Keratinocyte (primary cell): ENCODE results near the gene SHROOM3. TPM values are rescaled to one million over a fixed set of nuclear protein-coding genes. Genes with fewer than 3 reads are reported as not detected.
A peak's percentile ranks its signal among the peaks of the same experiment; 100 is the strongest.

Experiments used
- DNase-seq: peaks from one replicate; pipeline ENCODE4 v3.0.0-alpha.2; 2011; ENCODE audit warnings: low read depth, missing footprints, low spot score
- FAIRE-seq: peaks from 2 replicates; lab custom pipeline; 2011; peaks lifted over from hg19 to GRCh38; lab: Jason Lieb, UNC
- H2AFZ ChIP-seq: 2 replicates; pipeline ENCODE4 v1.6.0; 2012; ENCODE audit warnings: low read length, control low read depth, inconsistent platforms; ENCODE audit not compliant: control insufficient read depth
- H3K27ac ChIP-seq: 2 replicates; pipeline ENCODE4 v1.5.1; 2011; ENCODE audit warnings: low read length; ENCODE audit not compliant: control insufficient read depth, insufficient read depth
- H3K27me3 ChIP-seq: 3 replicates; pipeline ENCODE4 v1.6.0; 2011; ENCODE audit warnings: low read length; ENCODE audit not compliant: control insufficient read depth, insufficient read depth; ENCODE audit errors: extremely low read depth
- H3K36me3 ChIP-seq, 2 experiments: 2 replicates in 1 of 2; 3 replicates in 1 of 2; pipeline ENCODE4 v1.5.1; 2011; ENCODE audit warnings: low read length in 2 of 2, mild to moderate bottlenecking in 1 of 2; ENCODE audit not compliant: control insufficient read depth in 2 of 2, insufficient read depth in 2 of 2; ENCODE audit errors: extremely low read depth in 1 of 2
- H3K4me1 ChIP-seq: 3 replicates; pipeline ENCODE4 v1.5.1; 2011; ENCODE audit warnings: low read length; ENCODE audit not compliant: control insufficient read depth, insufficient read depth; ENCODE audit errors: extremely low read depth
- H3K4me2 ChIP-seq: 3 replicates; pipeline ENCODE4 v1.6.0; 2011; ENCODE audit warnings: low read depth, low read length; ENCODE audit not compliant: control insufficient read depth, insufficient read depth; ENCODE audit errors: extremely low read depth
- H3K4me3 ChIP-seq, 3 experiments: fragments of 200-600 bp in 1 of 3; sonication (generic) in 1 of 3; 2 replicates in 2 of 3; 3 replicates in 1 of 3; pipeline ENCODE4 v1.5.1; 2011 to 2016; ENCODE audit warnings: low read length in 3 of 3, mild to moderate bottlenecking in 3 of 3, control low read depth in 2 of 3, inconsistent platforms in 1 of 3, low read depth in 1 of 3, mixed read lengths in 1 of 3, mixed run types in 1 of 3, moderate library complexity in 1 of 3; ENCODE audit not compliant: control insufficient read depth in 2 of 3, insufficient read depth in 2 of 3; ENCODE audit errors: extremely low read depth in 1 of 3
- H3K79me2 ChIP-seq: 2 replicates; pipeline ENCODE4 v1.6.0; 2012; ENCODE audit warnings: low read length; ENCODE audit not compliant: control insufficient read depth, insufficient read depth
- H3K9ac ChIP-seq: 3 replicates; pipeline ENCODE4 v1.6.0; 2011; ENCODE audit warnings: low read length; ENCODE audit not compliant: control insufficient read depth, insufficient read depth; ENCODE audit errors: extremely low read depth
- H3K9me1 ChIP-seq: 3 replicates; pipeline ENCODE4 v1.6.0; 2011; ENCODE audit warnings: low read length; ENCODE audit not compliant: control insufficient read depth, insufficient read depth; ENCODE audit errors: extremely low read depth
- H3K9me3 ChIP-seq: 2 replicates; pipeline ENCODE4 v1.5.1; 2012; ENCODE audit warnings: low read depth, low read length; ENCODE audit not compliant: control insufficient read depth
- H4K20me1 ChIP-seq: 3 replicates; pipeline ENCODE4 v1.6.0; 2011; ENCODE audit warnings: low read length; ENCODE audit not compliant: control insufficient read depth, insufficient read depth; ENCODE audit errors: extremely low read depth
- CTCF ChIP-seq, 3 experiments: IDR thresholded peaks in 1 of 3; conservative IDR thresholded peaks in 1 of 3; optimal IDR thresholded peaks in 1 of 3; 2 replicates in 2 of 3; 3 replicates in 1 of 3; pipeline versions ENCODE3 to v1.5.1; 2011; ENCODE audit warnings: low read length in 3 of 3, mild to moderate bottlenecking in 3 of 3, moderate library complexity in 2 of 3, control low read depth in 1 of 3, inconsistent platforms in 1 of 3; ENCODE audit not compliant: insufficient read depth in 2 of 3; ENCODE audit errors: extremely low read depth in 1 of 3
- EZH2 ChIP-seq: IDR thresholded peaks from one replicate; pipeline ENCODE4 v1.6.1; 2012; ENCODE audit warnings: inconsistent platforms, mild to moderate bottlenecking, low read length, moderate library complexity
- dilution Hi-C: fragments of 300-500 bp; cut with MboI; formaldehyde crosslinking; loops from one replicate; pipeline ENCODE4 v1.7.0; 2020; ENCODE audit warnings: low sequenced_read_pairs; ENCODE audit not compliant: extremely low pct_ligation_motif_present
- polyA plus RNA-seq, 5 experiments: library from polyadenylated mRNA; depleted of rRNA in 3 of 5; stranded (reverse) in 3 of 5; stranded (forward) in 1 of 5; unstranded in 1 of 5; fragments of >200 nt; gene quantifications; 1 replicate in 1 of 5; 2 replicates in 3 of 5; 3 replicates in 1 of 5; pipeline versions ENCODE4 v1.2.1 to v1.2.3, GENCODE V29; 2011 to 2012; ENCODE audit warnings: missing spikeins in 2 of 5, low read depth in 1 of 5, low replicate concordance in 1 of 5

The SHROOM3 gene
- polyA plus RNA-seq, 1 donor (not counting 4 experiments of a cell fraction or from before 2014, with no cell fraction given), result 4.9 TPM

DNA sequence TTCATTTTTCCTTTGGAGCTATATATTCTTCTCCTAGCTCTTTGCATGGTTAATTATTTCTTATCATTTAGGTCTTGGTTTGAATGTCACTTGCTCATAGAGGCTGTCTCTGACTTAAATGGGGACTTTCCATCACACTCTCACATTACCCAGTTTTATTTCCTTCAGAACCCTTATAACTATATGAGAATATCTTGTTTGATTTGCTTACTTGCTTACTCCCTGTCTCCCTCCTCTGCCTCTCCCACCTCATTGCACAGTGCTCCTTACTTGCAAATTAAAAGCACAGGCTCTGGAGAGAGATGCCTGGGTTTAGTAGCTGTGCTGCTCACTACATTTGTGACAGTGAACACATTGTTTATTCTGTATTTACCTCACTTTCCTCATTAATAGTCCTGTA lies 288.3 kb downstream of the SHROOM3 start:
- H3K79me2 ChIP-seq, result peaks cover 8% of the 10 kb centered on the region
- no peaks in the 10 kb centered on the region for H3K27me3 ChIP-seq
- no peaks in the 10 kb centered on the region for H4K20me1 ChIP-seq
- peaks cover 0 to 2% of the 10 kb centered on the region in 2 experiments for H3K36me3 ChIP-seq
- no peak for DNase-seq
- peak in 1 of 3 experiments; percentile 15 for TF ChIP-seq CTCF (optimal IDR thresholded peaks at IDR 0.05 in 1 of 3, IDR thresholded peaks at IDR 0.05 in 1 of 3, conservative IDR thresholded peaks at IDR 0.05 in 1 of 3; ENCODE audit: extremely low read depth in 1 of 3, insufficient read depth in 2 of 3, low read length in 3 of 3)
- TF ChIP-seq EZH2, result no peak
- H3K4me3 ChIP-seq, result peak overlapping the region in 1 of 3 experiments; percentile 37
- no peaks in the 10 kb centered on the region for H3K9me1 ChIP-seq
- H2AFZ ChIP-seq, result no peak overlapping the region
- H3K9me3 ChIP-seq, result no peaks in the 10 kb centered on the region
- peak overlapping the region; percentile 44 for H3K4me2 ChIP-seq
- peaks cover 30% of the 10 kb centered on the region for H3K4me1 ChIP-seq
- FAIRE-seq, result no peak
- dilution Hi-C loops, result no loop called here
- peak overlapping the region; percentile 24 for H3K27ac ChIP-seq
- H3K9ac ChIP-seq, result peak overlapping the region; percentile 13

GRCh38 chr4:76723924-76724323 lies 288.9 kb downstream of the SHROOM3 start:
- DNase-seq (no peak), FAIRE-seq (peak; percentile 92)
- peak overlapping the region in 1 of 3 experiments; percentile 37 for H3K4me3 ChIP-seq
- H3K27me3 ChIP-seq, result no peaks in the 10 kb centered on the region
- peaks cover 0 to 2% of the 10 kb centered on the region in 2 experiments for H3K36me3 ChIP-seq
- no peaks in the 10 kb centered on the region for H3K9me3 ChIP-seq
- H3K9me1 ChIP-seq, result no peaks in the 10 kb centered on the region
- H3K4me2 ChIP-seq, result peak overlapping the region; percentile 44
- no peaks in the 10 kb centered on the region for H4K20me1 ChIP-seq
- H3K27ac ChIP-seq, result peak overlapping the region; percentile 24
- peak overlapping the region; percentile 13 for H3K9ac ChIP-seq
- H2AFZ ChIP-seq, result no peak overlapping the region
- no peak for TF ChIP-seq CTCF (optimal IDR thresholded peaks at IDR 0.05 in 1 of 3, IDR thresholded peaks at IDR 0.05 in 1 of 3, conservative IDR thresholded peaks at IDR 0.05 in 1 of 3; ENCODE audit: extremely low read depth in 1 of 3, insufficient read depth in 2 of 3, low read length in 3 of 3)
- TF ChIP-seq EZH2, result no peak
- H3K4me1 ChIP-seq, result peaks cover 30% of the 10 kb centered on the region
- H3K79me2 ChIP-seq, result peaks cover 12% of the 10 kb centered on the region
- dilution Hi-C loops, result no loop called here
